Heart left ventricle (tissue), 13 donors: ENCODE measurements around the gene C2orf81.
"Not testable (repeated sequence)": the region's sequence is repeated elsewhere in the genome, so short reads cannot be mapped to it uniquely, and the experiment has no call there.

Experiments used
- CTCF ChIP-seq, 12 donors: fragments of 200-600 bp; sonication (generic) in 4 of 12; IDR thresholded peaks; one replicate each; pipeline versions ENCODE4 v1.5.0 to v1.8.0; 2018 to 2022; ENCODE audit warnings: antibody characterized with exemption in 12 of 12, mild to moderate bottlenecking in 5 of 12
- POLR2A ChIP-seq, 2 donors: fragments of 450-650 bp; IDR thresholded peaks; one replicate each; pipeline ENCODE4 v1.6.1; 2017; ENCODE audit warnings: antibody characterized with exemption in 2 of 2, mild to moderate bottlenecking in 2 of 2, moderate library complexity in 2 of 2
- donor health status: ischemic (EF 13 %, LVEDD 7.1; RV severe dilation, severe dysfunction).
- donor health status: DM: no; HTN: yes; CAD: no.
- donor health status: DM: no; HTN: no; CAD: no.
- donor health status: ischemic (EF 25% LVEDD 6.9; RV normal size, moderate dysfunction).
- donor health status: ischemic (EF 25% LVEDD 5.7; RV mildly dilated, moderate dysfunction).
- donor health status: ischemic (EF 35%, LVEDD 5.7; RV mildly dilated, moderate dysfunction).
- donor health status: nonischemic (EF 11% LVEDD 7.7; RV severe dilation, severe dysfunction).
- donor health status: DM: yes; HTN: yes; CAD: no.
- donor health status: PGD.
- donor health status: ischemic (EF 29% LVEDD 5.4; RV normal size, mild dysfunction).
- donor health status: nonischemic (EF 23%, LVEDD 6.1; RV moderate dilation, normal function).

- not testable (repeated sequence) for TF ChIP-seq CTCF, POLR2A (IDR thresholded peaks at IDR 0.05)
These were observed 38.2 kb upstream of the C2orf81 start for GRCh38 chr2:74459503-74460118.
